HG03378 (cell line): ENCODE data around the gene RPGRIP1L.

Source experiments
- ATAC-seq: cut with Tn5 transposase; IDR thresholded peaks from one replicate; pipeline ENCODE4 v1.9.1; 2021; ENCODE audit warnings: mild to moderate bottlenecking, moderate library complexity; ENCODE audit not compliant: unreplicated experiment

RPGRIP1L gene

DNA sequence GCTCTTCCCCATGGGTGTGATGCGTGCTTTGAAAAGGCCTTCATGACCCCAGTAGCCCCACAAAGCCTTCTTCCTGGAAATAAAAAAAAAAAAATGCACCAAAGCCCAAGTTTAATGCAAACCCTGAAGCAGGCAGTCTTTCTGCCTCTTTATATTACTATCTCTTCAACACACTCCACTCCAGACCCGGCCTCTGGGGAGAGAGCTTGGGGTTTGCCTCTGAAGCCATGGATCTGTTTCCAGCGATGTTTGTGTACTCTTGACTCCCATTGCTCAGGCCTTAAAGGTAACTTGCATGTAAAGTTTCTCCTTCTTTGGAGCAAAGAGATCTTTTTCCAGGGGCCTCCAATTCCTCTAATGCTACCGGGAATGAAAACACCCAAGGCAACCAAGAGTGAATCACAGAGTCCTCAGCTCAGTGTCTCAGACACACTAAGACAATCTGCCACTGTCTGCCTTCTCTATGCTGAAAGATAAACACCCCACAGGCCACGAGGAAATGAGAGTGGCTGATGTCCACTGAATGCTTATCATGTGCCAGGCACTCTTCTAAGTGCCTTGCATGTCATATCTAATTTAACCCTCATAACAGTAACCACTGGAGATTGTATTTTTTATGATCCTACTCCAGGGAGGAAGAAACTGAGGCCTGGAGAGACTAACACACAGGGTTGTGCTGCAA, 144.2 kb downstream of the RPGRIP1L start:
- no peak for ATAC-seq

DNA sequence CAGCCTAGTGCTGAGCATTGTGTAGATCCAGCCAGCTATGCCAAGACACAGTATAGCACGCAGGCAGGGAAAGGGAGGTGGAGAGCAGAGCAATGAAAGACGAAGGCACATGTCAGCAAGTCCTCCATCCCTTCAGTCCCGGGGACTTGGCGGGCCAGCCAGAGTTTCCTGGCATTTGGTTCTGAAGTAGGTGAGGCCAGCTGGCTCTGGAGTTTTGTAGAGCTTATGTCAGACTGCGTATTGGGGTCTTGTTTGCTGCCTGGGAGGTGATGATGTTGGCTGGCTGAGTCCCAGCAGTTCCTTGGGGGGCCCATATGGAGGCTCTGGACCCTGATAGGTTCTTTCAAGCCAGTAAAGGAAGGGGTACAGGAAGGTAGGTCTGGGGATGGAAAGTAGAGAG, 144.9 kb downstream of the RPGRIP1L start:
- no peak for ATAC-seq

- no peak for ATAC-seq
Observed at GRCh38 chr16:53556521-53556920, 147.1 kb downstream of the RPGRIP1L start.

DNA sequence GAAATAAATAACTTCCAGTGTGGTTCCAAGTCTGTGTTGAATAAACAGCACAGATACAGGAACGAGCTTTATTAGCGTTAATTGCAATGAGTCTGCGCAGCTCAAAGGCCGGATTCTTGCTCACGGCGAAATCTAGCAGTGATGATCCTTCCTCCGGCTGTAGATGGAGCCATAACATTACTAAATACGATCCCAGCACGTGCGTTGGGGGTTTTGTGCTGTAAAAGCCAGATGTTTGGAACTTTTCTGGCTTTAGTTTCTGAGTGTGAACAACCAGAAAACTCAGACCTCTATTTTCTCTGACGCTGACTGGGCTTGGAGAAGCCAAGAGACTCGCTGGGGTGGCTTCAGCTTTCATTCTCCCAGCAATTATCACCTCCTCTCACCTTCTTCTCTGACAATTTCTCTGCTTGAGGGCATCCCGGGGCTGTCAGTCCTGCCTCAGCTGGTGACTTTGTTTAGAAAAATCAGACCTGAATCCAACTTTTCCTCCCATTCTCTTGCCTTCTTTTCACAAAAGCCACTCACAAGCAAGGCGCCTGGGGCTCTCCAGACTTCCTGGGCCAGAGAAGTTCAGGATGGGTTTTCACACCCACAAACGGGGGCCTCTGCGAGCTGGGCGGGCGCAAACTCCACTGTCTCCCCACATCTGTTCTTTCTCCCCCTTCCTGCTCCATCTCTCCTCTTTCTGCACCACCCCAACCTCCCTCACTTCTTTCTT, 153.5 kb downstream of the RPGRIP1L start:
- peak; percentile 85 for ATAC-seq
